Tongue (tissue), 2 donors: Measurements from ENCODE around the gene DGCR2. TPM values are rescaled to one million over a fixed set of nuclear protein-coding genes. Genes with fewer than 3 reads are reported as not detected.
"Not testable (repeated sequence)": the region's sequence is repeated elsewhere in the genome, so short reads cannot be mapped to it uniquely, and the experiment has no call there.

Source experiments
- DNase-seq: peaks from one replicate; pipeline ENCODE4 v3.0.0-alpha.2; 2015
- total RNA-seq: library from RNA; depleted of rRNA; stranded (reverse); fragments of >200 nt; gene quantifications from one replicate; pipeline ENCODE4 v1.2.3, GENCODE V29; 2014

DGCR2 gene
- total RNA-seq, 1 donor from 2014 or later: 68.3 TPM

DNA sequence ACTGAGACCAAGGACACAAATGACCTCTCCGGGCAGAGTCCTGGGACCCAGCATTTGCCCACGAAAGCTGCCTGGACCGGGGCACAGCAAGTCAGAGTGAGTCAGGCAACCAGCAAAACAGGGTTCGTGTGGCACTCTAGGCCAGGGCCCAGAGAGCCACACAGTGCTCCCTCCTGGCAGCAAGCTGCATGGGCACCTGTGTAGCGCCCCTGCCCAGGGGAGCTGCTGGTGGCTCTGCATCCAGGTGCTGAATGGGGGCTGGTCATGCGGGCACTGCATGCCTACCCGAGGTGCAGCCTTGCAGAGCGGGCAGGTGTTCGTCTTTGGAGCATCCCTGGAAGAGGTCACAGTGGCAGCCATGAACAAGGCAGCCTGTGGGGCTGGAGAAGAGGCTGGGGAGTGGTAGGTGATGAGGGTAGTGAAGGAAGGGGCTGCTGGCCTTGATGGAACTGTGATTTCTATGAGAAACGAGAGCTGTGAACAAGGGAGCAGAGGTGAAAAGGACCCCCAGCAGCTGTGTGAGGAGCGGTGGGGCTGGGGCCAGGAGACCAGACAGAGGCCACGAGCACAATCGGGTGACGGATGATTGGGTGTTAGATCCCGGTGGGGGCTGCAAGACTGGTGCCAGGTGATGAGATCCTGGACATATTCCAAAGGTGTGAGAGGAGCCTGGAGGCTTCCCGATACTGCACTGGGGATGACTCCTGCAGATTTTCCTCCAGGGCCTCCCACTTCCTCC is 63.3 kb downstream of the DGCR2 start:
- DNase-seq: no peak

DNA sequence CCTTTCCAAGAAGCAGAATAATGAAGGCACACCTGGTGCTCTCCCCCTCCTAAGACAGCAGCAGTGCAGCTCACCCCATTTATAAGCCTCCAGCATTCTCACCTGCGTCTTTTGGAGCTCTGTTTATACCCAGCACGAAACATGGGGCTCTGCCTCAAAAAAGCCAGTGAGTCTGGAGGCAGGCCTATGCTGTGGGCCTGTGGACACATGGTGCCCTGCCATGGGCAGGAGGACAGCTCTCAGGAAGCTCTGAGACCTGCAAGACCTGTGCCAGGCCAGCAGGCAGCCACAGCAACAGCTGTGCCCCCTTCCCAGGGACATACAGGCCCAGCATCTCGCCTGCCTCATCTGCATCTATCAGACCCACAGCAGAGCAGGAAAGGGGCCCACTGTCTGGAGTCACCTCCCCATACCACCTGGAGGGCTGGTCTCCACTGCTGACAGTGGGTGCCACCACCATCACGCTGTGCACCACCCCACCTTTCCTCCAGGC is 64.2 kb downstream of the DGCR2 start:
- no peak for DNase-seq

DNA sequence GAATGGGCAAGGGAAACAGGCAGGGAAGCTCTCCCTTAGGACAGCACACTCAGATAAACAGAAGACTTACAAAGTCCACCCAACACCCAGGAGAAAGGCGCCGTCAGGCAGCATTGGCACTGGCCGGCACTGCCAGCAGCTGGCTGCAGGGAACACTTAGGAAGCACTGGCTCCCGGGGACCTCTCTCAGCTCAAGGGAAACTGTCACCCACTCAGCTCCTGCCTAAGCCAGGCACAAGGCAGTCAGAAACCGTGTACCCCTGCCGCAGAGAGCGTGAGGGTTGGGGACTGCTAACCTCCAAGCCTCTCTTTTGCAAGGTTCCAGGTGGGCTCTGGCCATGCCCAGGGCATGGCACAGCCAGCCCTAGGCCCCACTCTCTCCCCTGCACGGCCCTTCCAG is 64.7 kb downstream of the DGCR2 start:
- DNase-seq: no peak

GRCh38 chr22:19056951-19057401 is 65.2 kb downstream of the DGCR2 start:
- no peak for DNase-seq

DNA sequence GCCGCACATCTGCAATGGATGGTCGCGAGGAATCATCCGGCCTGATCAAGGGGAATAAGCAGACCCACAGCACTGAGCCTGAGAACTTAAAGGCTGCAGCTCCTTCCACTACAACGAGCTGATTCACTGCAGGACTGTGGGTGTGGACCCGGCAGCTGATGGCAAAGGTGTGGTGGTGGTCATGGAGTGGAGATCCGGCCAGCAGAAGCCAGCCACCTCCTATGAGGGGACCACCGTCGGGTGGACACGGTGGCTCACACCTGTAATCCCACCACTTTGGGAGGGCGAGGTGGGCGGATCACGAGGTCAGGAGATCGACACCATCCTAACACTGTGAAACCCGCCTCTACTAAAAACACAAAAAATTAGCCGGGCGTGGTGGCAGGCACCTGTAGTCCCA is 66.4 kb downstream of the DGCR2 start:
- DNase-seq: no peak

- DNase-seq: no peak
These were observed 69.2 kb downstream of the DGCR2 start for GRCh38 chr22:19052941-19053541.

DNA sequence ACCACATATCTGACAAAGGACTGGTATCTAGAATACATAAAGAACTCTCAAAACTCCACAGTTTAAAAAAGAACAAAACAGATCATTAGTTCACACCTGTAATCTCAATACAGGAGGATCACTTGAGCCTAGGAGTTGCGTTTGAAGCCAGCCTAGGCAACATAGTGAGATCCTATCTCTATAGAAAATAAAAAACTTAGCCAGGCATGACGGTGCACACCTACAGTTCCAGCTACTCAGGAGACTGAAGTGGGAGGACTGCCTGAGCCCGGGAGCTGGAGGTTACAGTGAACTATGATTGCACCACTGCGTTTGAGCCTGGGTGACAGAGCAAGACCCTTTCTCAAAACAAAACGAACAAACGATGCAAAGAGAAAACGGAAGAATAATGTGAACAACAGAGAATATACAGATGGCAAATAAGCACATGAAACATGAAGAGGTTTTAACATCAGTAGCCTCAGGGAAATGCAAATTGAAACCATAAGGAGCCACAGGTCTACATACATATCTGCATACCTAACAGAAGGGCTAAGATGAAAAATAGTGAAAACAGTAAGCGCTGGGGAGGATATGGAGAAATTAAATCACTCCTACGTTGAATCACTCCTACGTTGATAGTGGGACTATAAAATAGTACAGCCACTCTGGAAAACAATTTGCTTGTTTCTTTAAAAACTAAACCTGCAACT is 70.7 kb downstream of the DGCR2 start:
- no peak for DNase-seq

- not testable (repeated sequence) for DNase-seq
These were observed 71.4 kb downstream of the DGCR2 start for GRCh38 chr22:19050847-19051246.

GRCh38 chr22:19050117-19050516 is 72.1 kb downstream of the DGCR2 start:
- no peak for DNase-seq

DNA sequence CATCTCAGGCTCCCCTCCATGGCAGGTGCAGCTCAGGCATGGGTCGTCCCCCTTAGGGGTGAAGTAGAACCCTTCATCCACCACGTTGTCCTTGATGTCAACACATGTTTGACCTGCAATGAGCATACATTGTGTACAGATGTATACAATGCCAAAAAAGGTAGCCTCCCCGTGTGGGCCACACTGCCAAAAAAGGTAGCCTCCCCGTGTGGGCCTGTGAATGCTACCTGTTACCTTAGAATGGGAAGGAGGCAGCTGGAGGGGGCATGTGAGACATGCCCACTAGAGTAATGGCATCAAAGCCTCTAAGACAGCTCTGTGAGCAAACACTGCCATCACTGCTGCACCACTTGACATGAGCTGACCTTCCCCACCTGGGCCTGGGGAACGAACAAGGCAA is 73.7 kb downstream of the DGCR2 start:
- no peak for DNase-seq

- no peak for DNase-seq
These were observed 74.2 kb downstream of the DGCR2 start for GRCh38 chr22:19047993-19048392.

GRCh38 chr22:19046719-19047609 is 75.2 kb downstream of the DGCR2 start:
- no peak for DNase-seq

- no peak for DNase-seq
These were observed 75.9 kb downstream of the DGCR2 start for GRCh38 chr22:19046287-19046686.

GRCh38 chr22:19045094-19045493 is 77.1 kb downstream of the DGCR2 start:
- DNase-seq: no peak

DNA sequence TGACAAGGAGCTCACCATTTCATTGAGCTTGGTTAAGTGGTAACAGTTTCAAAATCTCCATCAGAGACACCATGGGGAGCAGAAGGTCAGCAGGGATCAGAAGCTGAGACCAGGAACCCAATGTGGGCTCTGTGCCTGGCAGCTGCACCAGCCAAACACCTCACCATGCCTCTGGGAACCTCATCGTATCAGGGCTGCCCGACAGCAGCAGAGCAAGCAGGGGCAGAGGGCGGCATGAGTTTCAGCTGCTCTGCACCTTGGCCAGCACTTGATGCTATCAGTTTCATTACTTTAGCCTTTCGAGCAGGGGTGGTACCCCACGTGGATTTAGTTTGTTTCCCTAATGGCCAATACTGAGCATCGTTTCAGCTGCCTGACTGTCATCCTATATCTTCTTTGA is 77.8 kb downstream of the DGCR2 start:
- DNase-seq: no peak

DNA sequence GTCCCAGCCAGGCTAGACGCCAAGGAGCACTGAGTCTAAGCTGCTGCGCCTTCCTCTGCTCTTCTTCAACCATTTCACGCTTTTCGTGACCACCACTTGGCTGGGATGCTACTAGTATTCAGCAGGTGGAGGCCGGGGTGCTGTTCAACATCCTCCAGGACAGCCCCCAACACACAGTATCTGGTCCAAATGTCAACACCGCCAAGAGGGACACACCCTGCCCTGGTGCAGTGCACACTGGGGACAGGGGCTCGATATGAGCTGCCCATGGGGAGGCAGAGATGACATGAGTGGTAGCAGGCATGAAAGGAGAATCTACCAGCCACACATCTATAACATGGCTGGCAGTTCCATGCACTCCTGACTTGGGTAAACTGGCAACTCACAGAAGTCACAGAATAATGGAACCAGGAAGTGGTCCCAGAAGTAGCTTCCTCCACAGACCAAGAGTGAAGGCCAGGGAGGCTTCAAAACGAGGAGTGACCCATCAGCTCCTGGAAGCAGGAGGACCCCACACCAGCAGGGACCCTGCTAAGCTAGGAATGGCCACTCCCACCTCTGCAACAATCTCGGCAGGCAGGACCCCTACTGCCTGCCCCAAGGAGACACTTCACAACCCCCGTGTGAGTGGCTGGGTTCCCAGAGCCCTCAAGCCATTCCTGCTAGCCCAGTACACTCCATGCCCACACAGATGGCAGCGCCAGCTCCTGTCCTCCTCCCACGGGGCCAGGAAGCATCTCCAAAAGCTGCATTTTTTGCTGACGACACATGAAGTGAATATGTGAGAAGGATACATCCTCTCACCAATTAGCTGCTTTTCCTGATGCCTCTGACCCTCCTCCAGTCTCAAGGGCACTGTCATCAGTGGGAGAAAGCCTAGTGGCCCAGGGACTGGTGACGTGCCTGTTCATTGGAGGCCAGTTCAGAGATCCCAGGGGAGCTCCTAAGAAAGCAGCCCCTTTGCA is 78.8 kb downstream of the DGCR2 start:
- DNase-seq: no peak

- no peak for DNase-seq
These were observed 79.7 kb downstream of the DGCR2 start for GRCh38 chr22:19042285-19043120.

- DNase-seq: no peak
These were observed 80.5 kb downstream of the DGCR2 start for GRCh38 chr22:19041704-19042074.

GRCh38 chr22:19040888-19041703 is 81.1 kb downstream of the DGCR2 start:
- no peak for DNase-seq
